MG63 (cell line): ENCODE measurements around the gene DHRS9. TPM values are rescaled to one million over a fixed set of nuclear protein-coding genes. Genes with fewer than 3 reads are reported as not detected.

Experiments used
- DNase-seq: peaks from one replicate; pipeline ENCODE4 v3.0.0-alpha.2; 2020
- H3K27me3 ChIP-seq: fragments of 250-450 bp; sonication (Bioruptor Pico); 2 replicates; pipeline ENCODE4 v1.5.1; 2020; ENCODE audit warnings: mild to moderate bottlenecking, moderate library complexity
- H3K36me3 ChIP-seq: fragments of 250-450 bp; sonication (Bioruptor Pico); 2 replicates; pipeline ENCODE4 v1.5.1; 2020; ENCODE audit warnings: mild to moderate bottlenecking, moderate library complexity
- H3K4me3 ChIP-seq: fragments of 250-450 bp; sonication (Bioruptor Pico); 2 replicates; pipeline ENCODE4 v1.5.1; 2020; ENCODE audit warnings: mild to moderate bottlenecking, moderate library complexity
- H3K9me3 ChIP-seq: fragments of 250-450 bp; sonication (Bioruptor Pico); 2 replicates; pipeline ENCODE4 v1.5.1; 2020; ENCODE audit warnings: mild to moderate bottlenecking, moderate library complexity
- total RNA-seq: library from RNA; depleted of rRNA; stranded (reverse); fragments of >200 nt; shearing (Covaris generic); gene quantifications from 2 replicates; pipeline ENCODE4 v1.2.3, GENCODE V29; 2014; ENCODE audit warnings: low replicate concordance; rRNA removed

The DHRS9 gene
- total RNA-seq, 1 experiment from 2014 or later = not detected

DNA sequence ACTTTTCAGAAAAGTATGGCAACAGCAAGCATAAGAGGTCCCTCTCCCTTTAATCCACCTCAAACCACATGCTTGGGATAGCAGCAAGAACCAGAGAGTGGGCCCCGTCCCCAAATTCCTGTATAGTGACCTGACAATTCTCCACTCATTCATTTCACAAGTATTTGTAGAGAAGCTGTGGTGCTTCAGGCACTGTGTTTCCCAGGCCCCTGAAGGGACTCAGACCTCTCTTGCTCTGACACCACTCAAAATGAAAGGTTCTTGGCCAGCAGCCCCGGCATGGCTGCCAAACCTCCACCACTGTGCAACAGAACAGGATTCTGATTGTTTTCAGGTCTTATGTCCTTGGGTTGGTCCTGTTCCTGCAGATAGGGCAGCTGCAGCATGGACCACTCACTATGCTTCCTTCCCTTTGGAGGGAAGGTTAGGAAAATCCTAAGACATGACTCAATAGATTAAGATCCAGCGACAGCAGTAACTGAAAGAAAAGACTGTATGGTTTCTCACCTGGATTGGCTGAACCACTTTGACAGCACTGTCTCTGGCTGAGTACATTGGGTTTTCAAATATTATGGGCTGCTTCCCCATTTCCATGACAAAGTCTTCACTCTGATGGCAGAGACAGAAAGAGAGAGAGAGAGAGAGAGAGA lies 67.6 kb downstream of the DHRS9 start:
- Histone ChIP-seq H3K36me3 (no peaks in the 10 kb centered on the region), H3K4me3 (no peak overlapping the region), H3K27me3 (no peaks in the 10 kb centered on the region; the same call in 1 of the 2 replicates), H3K9me3 (no peaks in the 10 kb centered on the region)
- DNase-seq = no peak

DNA sequence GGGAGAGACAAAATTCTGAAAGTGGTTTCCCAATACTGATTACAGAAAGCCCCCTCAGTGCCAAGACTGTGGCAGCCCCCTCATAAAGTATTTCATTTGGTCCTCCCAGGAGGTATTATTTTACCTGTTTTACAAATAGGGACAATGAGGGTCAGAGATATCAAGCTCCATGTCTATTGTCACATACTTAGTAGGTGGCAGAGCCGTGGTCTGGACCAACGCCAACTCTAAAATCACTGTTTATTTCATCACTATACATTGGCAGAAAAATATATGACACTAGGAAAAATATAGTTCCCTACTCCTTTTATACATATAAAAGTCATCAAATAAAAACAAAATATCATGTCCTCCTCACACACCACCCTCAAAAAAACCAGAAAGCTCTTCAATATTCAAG lies 68.6 kb downstream of the DHRS9 start:
- Histone ChIP-seq H3K36me3 (no peaks in the 10 kb centered on the region), H3K4me3 (no peak overlapping the region), H3K9me3 (no peaks in the 10 kb centered on the region), H3K27me3 (no peaks in the 10 kb centered on the region)
- DNase-seq = no peak

DNA sequence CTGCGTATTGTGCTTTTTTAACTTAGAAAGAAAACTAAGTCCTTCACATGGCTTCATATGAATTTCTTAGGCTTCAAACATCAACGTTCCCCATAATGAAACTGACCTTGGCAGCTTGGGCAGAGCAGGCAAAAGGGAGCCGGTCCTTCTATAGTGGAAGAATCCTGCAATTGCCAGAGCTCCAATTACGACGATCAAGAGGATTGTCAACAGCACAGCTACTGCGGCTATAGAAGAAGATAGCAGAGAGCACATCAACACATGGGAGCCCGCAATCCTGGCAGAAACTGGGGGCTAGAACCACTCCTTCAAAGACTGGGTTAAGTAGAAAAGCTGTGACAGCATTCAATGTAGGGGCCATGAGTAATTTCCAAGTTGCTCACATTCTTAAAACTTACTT lies 69.8 kb downstream of the DHRS9 start:
- Histone ChIP-seq H3K27me3 (no peaks in the 10 kb centered on the region), H3K36me3 (no peaks in the 10 kb centered on the region), H3K9me3 (no peaks in the 10 kb centered on the region), H3K4me3 (no peak overlapping the region)
- no peak for DNase-seq

DNA sequence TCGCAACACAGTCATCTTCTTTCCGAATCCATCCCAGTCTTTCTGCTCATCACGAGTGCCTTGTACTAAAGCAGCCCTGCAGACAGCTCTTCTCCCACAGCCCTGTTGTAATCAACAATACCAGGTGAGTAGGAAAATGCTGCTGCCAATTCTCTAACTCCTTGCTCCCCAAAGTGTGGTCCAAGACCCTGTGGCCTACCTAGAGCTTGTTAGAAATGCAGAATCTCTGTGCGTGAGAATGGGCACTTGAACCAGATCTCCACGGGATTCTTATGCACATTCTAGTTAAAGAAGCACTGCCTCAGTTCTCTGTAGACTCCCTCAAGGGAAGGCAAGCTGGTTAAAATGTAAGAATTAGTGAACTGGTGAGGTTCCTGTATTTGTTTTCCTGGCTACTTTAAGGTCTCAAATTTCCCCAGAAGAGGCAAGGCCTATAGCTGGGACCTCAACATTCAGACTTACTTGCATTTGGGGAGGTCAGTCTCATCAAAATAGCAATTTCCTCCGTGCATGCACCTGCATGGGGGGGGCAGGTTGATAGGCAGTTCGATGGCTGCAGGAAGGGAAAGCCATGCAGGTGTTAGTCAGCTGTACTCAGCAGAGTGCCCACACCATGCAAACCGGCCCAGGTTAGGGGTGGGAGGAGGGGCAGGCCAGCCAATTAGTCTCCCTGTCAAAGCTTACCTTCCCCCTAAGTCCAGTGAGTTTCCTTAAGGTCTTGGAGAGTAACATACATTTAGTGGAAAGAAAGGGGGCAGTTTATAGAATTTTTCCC lies 70.8 kb downstream of the DHRS9 start:
- Histone ChIP-seq H3K36me3 (no peaks in the 10 kb centered on the region), H3K27me3 (no peaks in the 10 kb centered on the region), H3K4me3 (no peak overlapping the region), H3K9me3 (no peaks in the 10 kb centered on the region)
- DNase-seq = no peak

DNA sequence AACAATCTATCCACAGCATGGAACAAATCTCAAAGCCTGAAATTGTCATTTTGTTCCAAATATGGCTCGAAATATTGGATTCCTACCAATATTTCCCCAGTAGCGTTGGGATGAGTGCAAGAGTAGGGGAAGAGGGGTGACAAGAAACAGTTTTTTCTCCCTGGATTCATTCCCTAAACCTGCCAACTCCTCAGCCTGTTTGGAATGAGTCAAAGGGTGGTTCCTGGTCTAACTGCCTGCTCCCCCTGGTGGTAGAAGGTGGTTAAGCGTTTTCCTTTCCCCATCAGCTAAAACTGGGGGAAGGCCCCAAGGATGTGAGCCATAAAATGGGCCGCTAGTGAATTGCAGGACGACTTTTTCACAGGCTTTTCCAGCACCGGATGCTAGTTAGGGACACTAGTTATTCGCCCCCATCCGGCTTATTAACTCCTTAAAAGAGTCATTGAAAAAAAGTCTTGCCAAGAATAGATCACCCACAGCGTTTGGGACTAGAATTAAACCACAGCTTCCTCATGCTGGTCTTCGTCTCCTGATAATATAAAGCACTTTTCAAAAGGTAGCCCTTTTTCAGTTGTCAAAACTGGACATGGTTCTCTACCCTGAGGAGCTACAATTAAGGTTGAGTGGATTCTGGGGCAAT lies 72.5 kb downstream of the DHRS9 start:
- H3K9me3 ChIP-seq = no peaks in the 10 kb centered on the region
- H3K36me3 ChIP-seq = no peaks in the 10 kb centered on the region
- no peak overlapping the region for H3K4me3 ChIP-seq
- no peaks in the 10 kb centered on the region for H3K27me3 ChIP-seq
- peak; percentile 45 for DNase-seq

DNA sequence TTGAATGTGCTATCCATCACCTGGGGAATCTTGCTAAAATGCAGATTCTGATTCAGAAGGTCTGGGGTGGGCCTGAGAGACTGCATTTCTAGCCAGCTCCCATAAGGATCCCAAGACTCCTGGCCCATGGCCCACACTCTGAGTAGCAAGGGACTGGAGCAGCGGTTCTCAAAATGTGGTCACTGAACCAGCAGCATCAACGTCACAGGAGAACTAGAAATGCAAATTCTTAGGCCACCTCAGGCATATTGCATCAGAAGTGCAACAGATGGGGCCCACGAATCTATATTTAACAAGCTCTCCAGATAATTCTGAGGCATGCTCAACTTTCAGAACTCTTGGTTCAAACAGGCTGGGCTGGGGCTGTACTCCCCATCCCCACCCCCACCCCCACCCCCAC lies 74.6 kb downstream of the DHRS9 start:
- H3K4me3 ChIP-seq = no peak overlapping the region
- DNase-seq = no peak
- H3K36me3 ChIP-seq = no peaks in the 10 kb centered on the region
- no peaks in the 10 kb centered on the region; the same call in 1 of the 2 replicates for H3K27me3 ChIP-seq
- H3K9me3 ChIP-seq = no peaks in the 10 kb centered on the region

Other genes starting within 250 kb of the DHRS9 start
- gene SPC25, start 179.1 kb upstream of the DHRS9 start, total RNA-seq = 28.1 and 32.4 TPM in 2 replicates
- not detected in 2 replicates for gene G6PC2, start 168.3 kb upstream of the DHRS9 start, total RNA-seq
- gene ABCB11, start 38.2 kb upstream of the DHRS9 start, total RNA-seq = not detected in 2 replicates